ENCODE data around the gene DVL1.

The DVL1 gene

DNA sequence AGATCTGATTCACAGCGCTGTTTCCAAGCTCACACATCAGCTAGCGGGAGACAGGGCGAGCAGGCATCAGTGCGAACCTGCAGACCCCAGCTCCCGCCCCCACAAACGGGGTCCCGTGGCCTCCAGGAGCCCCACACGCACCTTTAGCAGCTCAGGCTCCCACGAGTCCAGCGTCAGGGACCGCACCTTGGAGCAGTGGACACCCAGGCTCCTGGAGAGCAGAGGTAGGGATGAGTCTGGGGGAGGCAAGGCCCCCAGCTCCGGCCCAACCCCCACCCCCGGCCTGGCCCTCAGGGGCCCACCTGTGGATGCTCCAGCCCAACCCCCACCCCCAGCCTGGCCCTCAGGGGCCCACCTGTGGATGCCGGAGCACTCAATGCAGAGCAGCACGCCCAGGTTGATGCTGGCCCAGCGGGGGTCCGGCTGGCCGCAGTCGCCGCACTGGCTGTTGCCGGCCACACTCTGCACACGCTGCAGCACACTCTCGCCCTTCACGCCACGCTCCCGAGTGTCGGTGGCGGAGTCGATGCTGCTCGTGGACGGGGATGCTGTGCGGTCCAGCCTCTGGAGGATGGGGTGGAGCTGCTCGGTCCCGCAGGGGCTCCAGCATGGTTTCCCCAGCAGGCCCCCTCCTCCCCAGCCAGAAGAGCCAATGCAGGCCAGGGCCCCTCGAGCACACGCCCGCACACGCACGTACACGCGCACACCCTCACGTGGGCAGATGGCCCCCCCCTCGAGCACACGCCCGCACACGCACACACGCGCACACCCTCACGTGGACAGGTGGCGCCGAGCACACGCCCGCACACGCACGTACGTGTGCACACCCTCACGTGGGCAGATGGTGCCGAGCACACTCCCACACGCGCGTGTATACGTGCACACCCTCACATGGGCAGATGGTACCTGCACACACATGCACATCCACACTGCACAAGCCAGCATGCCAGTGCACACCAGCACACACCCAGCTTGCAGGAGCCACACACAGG lies 52.9 kb downstream of the DVL1 start:
- DNase-seq (ENCODE audit: low read depth), result no peak

DNA sequence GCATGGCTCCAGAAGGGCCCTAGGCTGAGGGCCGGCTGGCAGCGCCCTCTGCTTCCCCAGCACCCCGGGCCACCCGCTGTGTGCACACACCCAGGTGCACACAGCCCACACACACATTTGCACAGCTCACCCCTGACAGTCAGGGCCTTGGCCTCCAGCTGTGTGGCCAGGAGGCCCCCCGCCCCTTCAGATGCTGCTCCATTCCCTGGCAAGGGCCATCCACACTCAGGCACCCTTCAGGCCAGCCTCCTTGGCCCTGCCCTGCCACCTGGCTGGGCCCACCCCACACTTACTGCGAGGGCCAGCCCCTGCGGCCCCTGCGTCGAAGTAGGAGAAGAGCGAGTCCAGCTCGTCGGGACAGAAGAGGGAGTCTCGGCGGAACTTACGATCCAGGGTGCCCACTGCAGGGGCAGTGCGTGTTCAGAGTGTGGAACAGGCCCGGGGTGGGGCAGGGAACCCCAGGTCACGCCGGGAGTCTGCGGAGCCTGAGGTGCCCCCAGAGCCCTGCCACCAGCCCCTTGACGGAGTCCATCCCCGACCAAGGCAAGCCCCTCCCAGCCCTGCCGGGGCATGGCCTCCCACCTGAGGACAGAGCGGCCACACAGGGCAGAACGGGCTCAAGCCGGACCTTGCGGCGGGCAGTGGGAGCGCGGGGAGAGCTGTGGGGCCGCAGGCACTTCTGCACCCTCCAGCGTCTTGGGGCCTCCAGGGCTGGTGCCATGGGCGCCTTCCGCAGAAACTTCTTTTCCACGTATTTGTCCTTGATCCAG lies 53.9 kb downstream of the DVL1 start:
- DNase-seq (ENCODE audit: low read depth), result no peak

DNA sequence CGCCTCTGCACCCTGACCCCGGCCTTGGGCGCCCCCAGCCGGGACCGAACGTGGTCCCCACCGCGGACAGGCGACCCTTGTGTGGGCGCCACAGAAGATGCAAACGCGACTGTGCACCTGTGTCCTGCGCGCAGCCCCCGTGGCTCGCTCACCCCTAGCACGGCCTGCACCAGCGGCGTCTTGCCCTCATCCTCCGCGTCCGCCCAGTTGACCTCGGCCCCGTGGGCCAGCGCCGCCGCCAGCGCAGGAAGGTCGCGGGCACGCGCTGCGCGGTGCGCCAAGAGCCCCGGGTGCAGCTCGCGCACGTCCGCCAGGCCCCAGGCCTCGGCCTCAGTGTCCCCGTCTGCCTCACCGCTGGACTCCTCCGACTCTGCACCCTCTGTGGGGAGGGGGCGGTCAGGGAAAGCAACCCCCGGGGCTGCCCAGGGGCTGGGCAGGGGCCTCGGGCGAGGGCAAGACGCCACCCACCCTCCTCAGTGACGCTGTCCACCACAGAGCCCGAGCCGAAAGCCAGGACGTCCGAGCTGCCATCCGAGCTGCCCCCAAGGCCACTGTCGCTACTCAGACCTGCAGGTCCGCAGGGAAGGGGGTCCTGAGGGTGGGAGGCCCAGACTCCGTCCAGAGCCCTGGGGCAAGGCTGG lies 54.8 kb downstream of the DVL1 start:
- no peak for DNase-seq (ENCODE audit: low read depth)

DNA sequence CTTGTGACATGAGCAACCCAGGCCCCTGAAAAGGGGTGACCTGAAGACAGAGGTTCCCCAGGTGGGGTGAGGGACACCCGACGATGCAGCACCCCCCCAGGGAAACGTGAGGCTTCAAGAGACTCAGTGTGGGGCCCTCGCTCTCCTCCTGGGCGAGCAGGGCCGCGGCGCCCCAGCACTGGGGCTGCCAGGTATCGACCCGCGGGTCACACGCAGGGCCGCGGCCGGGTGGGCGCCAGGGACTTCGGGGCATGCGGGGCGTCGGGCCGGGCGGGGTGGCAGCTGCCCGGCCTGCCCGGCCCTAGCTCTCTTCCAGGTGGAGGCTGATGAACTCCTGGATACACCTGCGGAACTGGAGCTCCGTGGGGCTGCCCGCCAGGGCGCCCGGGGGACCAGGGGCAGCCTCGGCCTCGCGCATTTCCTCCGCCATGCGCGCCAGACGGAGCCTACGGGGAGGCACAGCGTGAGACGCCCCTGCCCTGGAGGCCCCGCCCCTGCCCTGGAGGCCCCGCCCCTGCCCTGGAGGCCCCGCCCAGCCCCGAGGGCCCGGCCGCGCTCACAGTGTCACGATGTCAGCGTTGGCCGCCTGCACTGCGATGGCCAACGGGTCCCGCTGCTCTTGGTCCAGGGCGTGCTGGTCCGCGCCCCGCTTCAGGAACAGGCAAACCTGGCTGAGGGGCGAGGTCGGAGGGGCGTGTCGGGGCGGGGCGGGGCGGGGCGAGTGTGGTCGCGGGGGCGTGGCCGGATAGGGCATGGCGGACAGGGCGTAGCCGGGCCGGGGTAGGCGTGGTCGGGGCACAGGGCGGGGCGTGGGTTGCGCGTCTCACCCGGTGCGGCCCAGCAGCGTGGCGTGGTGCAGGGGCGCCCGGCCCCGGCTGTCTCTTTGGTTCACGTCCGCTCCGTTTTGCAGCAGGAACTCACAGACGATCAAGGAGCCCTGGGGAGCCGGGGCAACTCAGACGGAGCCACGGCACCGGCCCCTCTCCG lies 55.7 kb downstream of the DVL1 start:
- no peak for DNase-seq (ENCODE audit: low read depth)

DNA sequence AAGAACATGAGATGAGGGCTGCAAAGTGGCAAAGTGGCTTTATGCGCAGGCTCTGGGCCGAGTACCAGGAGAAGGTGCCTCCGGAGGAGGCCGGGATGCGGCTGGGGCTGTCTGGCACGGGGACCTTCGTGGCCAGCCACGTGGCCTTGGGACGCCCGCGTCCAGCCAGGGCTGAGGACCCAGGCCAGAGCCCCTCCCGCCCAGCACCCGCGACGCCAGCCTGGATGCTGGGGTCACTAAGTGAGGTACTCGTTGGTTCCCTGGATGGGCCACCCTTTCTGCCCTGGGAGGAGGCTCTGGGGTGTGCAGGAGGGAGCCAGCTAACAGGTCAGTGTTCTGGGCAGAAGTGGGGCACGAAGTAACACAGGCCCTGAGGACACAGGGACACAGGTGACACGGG lies 56.4 kb downstream of the DVL1 start:
- DNase-seq (ENCODE audit: low read depth), result no peak

DNA sequence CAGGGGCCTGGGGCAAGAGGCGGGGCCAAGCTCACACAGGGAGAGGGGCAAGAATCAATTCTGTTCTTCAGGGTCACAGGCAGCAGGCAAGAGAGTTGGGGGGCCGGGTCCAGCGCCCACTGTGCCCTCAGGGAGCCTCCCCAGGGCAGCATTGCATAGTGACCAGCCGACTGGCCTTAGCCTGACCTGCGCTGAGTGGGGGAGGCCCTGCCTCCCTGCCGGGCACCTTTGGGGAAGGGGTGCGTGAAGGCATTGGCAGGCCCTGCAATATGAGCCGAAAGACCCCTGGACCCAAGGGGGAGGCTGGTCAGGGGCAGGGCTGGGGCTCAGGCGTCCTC lies 56.8 kb downstream of the DVL1 start:
- DNase-seq (ENCODE audit: low read depth), result no peak

DNA sequence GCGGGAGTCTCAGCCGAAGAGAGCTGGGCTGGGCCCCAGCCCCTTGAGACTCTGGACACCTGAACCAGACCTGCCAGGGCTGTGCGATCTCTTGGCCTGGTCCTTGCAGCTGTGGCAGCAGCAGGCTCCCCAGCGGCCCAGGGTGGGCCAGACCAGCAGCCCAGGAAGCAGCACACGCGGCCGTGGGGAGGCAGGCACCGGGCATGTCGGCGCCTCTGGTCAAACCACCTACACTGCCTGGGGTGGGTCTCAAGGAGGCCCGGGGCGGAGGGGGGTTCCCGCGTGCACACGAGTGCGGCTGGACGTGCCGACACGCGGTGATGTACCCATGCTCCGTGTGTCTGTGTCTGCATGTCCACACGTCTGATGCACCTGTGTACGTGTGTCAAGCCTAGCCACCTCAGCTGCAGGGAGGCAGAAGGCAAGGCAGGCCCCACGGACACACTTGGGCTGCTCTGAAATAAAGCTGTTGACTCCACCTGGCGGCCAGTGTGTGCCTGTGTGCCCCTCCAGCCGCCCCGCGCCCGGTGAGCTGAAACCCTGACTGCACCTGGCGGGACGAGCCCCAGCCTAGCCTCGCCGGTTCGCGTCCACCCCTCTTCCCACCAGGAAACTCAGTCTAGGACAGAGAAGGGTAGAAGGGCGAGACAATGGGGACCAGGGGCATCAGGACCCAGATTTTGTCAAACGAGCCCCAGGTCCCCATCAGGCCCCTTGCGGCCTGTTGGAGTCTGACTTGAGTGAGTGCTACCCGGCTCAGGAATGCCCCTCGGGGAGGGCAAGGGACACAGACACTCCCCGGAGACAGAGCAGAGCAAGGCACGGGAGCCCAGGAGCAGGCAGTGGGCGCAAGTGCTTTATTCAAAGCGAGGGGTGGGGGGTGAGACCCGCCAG lies 57.4 kb downstream of the DVL1 start:
- DNase-seq (ENCODE audit: low read depth), result peak; percentile 33

DNA sequence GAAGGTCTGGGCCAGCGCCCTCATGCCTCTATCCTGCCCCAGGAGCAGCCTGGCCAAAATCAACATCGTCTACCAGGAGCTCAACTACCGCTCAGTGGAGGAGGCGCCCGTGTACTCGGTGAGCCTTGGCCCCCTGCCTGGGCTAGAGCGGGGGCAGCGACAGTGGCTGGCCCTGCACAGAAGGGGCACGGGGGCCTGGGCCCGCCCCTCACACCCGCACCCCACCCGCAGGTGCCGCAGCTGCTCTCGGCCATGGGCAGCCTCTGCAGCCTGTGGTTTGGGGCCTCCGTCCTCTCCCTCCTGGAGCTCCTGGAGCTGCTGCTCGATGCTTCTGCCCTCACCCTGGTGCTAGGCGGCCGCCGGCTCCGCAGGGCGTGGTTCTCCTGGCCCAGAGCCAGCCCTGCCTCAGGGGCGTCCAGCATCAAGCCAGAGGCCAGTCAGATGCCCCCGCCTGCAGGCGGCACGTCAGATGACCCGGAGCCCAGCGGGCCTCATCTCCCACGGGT lies 58.1 kb downstream of the DVL1 start:
- no peak for DNase-seq (ENCODE audit: low read depth)

DNA sequence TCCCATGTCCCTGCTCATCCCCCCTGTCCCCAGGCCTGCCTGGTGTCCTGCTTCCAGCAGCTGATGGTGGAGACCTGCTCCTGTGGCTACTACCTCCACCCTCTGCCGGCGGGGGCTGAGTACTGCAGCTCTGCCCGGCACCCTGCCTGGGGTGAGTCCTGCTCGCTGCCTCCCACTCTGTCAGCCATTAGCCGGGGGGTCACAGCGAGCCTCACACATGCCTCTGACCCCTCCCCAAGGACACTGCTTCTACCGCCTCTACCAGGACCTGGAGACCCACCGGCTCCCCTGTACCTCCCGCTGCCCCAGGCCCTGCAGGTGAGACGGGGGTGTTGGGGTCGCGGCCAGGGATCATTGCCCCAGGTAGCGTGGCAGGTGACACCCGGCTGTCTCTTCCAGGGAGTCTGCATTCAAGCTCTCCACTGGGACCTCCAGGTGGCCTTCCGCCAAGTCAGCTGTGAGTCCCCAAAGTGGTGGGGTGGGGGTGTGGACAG lies 58.9 kb downstream of the DVL1 start:
- DNase-seq (ENCODE audit: low read depth), result peak; percentile 27

DNA sequence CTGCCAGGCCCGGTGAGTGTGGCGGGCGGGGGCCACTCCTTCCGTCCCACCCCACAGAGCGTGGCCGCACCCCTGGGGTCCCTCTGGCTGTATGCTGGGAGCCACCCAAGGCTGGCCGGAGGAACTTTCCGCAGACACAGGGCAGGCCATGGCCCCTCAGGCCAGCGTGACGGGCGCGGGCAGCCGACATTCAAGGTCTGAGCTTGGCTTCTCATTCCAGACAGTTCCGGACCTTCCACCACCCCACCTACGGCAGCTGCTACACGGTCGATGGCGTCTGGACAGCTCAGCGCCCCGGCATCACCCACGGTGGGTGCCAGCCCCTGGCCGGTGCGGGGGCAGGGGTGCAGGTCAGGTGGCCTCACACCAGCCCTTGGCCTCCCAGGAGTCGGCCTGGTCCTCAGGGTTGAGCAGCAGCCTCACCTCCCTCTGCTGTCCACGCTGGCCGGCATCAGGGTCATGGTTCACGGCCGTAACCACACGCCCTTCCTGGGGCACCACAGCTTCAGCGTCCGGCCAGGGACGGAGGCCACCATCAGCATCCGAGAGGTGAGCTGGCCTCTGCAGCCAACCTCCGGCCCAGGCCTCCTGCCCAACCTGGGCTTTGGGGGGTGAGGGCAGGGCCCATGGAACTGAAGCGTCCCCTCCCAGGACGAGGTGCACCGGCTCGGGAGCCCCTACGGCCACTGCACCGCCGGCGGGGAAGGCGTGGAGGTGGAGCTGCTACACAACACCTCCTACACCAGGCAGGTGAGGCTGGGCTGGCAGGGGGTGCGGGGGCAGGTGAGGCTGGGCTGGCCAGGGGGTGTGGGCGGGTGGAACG lies 61.7 kb downstream of the DVL1 start:
- no peak for DNase-seq (ENCODE audit: low read depth)

DNA sequence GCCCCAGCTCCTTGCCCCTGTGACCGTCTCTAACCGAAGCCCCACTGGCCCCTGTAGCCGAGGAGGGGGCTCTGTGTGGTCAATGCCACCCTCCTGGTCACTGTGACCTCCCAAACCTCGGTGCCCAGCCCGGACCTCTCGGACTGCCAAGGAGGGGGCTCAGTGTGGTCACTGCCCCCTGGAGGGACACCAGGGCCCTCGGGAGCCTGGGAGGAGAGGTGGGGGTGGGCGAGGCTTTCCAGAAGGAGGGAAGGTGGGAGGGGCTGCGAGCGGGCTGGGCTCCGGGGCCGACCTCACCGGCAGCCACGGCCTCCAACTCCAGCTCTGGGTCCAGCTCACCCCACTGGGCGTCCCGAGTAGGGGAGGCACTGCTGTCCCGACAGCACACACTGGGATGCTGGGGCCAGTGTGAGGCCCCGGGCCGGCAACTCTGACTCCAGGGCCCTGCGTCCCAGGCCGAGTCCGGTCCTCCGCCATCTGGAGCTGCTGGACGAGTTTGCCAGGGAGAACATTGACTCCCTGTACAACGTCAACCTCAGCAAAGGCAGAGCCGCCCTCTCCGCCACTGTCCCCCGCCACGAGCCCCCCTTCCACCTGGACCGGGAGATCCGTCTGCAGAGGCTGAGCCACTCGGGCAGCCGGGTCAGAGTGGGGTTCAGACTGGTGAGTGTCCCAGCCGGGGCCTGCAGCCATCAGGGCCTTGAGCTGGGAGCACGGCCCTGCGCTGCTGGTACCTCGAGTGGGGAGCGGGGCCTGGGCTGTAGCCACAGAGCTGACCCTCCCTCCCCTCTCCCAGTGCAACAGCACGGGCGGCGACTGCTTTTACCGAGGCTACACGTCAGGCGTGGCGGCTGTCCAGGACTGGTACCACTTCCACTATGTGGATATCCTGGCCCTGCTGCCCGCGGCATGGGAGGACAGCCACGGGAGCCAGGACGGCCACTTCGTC lies 62.6 kb downstream of the DVL1 start:
- DNase-seq (ENCODE audit: low read depth), result no peak

DNA sequence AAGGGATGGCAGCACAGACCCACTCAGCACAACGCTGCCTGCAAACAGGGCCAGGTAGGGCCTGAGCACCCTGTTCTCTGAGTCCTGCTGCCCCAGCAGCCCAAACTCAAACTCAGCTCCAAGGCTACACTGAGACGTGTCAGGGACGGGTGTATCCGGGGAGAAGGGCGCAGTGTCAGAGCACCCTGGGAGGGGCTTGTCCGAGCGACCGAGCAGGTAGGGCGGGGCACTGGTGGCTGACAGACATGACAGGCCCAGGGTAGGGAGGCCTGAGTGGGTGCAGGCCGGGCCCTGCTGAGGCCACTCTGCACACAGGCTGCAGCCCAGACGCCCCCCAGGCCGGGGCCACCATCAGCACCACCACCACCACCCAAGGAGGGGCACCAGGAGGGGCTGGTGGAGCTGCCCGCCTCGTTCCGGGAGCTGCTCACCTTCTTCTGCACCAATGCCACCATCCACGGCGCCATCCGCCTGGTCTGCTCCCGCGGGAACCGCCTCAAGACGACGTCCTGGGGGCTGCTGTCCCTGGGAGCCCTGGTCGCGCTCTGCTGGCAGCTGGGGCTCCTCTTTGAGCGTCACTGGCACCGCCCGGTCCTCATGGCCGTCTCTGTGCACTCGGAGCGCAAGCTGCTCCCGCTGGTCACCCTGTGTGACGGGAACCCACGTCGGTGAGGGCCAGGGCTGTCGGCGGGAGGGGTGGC lies 63.5 kb downstream of the DVL1 start:
- no peak for DNase-seq (ENCODE audit: low read depth)

Measured in stimulated activated CD8-positive, alpha-beta memory T cell treated with anti-CD3 and anti-CD28 coated beads, Interleukin-12 subunit alpha, Interleukin-12 subunit beta, amount 100 ng/mL, for 1 hour (primary cell).